Gastroesophageal sphincter (tissue), 3 donors: ENCODE measurements around the gene CACNA1D.

ENCODE experiments used
- EP300 ChIP-seq: sonication (generic); formaldehyde crosslinking; IDR thresholded peaks from one replicate; pipeline ENCODE4 v1.6.1; 2017; ENCODE audit warnings: antibody characterized with exemption, mild to moderate bottlenecking
- POLR2A ChIP-seq, 2 donors: fragments of 450-650 bp; IDR thresholded peaks; one replicate each; pipeline ENCODE4 v1.6.1; 2017; ENCODE audit warnings: antibody characterized with exemption in 2 of 2, mild to moderate bottlenecking in 2 of 2, moderate library complexity in 1 of 2
- POLR2AphosphoS5 ChIP-seq: sonication (generic); formaldehyde crosslinking; IDR thresholded peaks from one replicate; pipeline ENCODE4 v1.6.1; 2017; ENCODE audit warnings: antibody characterized with exemption
- TF ChIP-seq, protein P1 (sequence below), 4 experiments: fragments of 200-600 bp in 2 of 4; fragments of 450-650 bp in 2 of 4; sonication (generic) in 1 of 4; IDR thresholded peaks; one replicate each; pipeline ENCODE4 v1.5.1; 2017 to 2019; ENCODE audit warnings: antibody characterized with exemption in 4 of 4, mild to moderate bottlenecking in 2 of 4, moderate library complexity in 2 of 4

DNA sequence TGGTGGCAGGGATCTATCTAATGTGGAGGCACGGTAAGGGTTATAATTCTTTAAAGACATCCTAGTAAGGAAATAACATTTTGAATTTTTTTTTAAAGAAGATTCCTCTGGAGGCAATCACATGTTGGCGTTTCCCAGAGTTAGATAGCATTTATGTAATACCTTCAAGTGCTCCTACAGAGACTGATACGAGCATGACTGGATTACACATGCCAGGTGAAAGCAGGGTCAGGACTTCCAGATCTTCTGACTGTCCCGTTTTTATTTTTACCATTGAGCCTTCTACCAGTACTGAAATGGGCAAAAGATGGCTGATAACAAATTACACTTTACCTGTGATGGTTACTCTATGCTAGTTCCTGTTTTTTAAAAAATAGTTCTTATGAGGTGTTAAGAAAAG is 365.8 kb downstream of the CACNA1D start:
- TF ChIP-seq, protein P1, sequence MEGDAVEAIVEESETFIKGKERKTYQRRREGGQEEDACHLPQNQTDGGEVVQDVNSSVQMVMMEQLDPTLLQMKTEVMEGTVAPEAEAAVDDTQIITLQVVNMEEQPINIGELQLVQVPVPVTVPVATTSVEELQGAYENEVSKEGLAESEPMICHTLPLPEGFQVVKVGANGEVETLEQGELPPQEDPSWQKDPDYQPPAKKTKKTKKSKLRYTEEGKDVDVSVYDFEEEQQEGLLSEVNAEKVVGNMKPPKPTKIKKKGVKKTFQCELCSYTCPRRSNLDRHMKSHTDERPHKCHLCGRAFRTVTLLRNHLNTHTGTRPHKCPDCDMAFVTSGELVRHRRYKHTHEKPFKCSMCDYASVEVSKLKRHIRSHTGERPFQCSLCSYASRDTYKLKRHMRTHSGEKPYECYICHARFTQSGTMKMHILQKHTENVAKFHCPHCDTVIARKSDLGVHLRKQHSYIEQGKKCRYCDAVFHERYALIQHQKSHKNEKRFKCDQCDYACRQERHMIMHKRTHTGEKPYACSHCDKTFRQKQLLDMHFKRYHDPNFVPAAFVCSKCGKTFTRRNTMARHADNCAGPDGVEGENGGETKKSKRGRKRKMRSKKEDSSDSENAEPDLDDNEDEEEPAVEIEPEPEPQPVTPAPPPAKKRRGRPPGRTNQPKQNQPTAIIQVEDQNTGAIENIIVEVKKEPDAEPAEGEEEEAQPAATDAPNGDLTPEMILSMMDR (IDR thresholded peaks at IDR 0.05), result no peak
- TF ChIP-seq POLR2A (IDR thresholded peaks at IDR 0.05) (no peak), EP300 (no peak), POLR2AphosphoS5 (no peak)
